HG03045 (cell line): Measurements from ENCODE around the gene THBS1.

Source experiments
- ATAC-seq: cut with Tn5 transposase; IDR thresholded peaks from one replicate; pipeline ENCODE4 v1.9.1; 2021; ENCODE audit warnings: mild to moderate bottlenecking, moderate library complexity; ENCODE audit not compliant: unreplicated experiment

The THBS1 gene

DNA sequence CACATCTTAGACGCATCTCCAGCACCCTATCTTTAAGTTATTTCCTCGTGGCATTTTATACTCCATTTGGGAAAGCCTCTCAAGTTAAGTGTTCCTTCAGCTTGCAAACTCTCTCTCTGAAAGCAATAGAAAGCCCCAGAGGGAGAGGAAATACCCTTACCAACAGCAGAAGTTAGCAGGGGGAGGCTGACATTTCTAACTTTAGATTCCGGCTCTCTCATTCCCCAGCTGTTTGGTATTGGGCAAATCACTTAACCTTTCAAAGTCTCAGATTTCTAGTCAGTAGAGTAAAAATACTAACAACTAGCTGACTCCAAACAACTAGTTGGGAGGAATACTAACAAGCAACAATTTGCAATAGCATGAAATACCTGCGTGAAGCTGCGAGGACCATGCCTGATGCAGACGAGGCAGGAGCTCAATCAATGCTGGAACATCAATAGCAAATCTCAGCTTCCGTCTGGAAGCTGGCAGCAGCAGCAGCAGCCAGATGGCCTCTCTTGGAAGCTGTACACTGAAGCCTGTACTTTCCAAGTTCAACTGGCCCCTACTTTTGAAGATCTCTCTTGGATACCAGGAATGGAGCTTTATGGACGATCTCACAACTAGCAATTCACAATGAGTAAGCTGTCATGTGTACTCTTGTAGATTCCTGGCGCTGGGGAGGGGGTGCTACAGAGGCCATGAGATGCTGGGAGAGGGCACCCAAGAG, 47.8 kb downstream of the THBS1 start:
- ATAC-seq, result no peak

GRCh38 chr15:39629371-39629770, 48.5 kb downstream of the THBS1 start:
- ATAC-seq, result no peak

DNA sequence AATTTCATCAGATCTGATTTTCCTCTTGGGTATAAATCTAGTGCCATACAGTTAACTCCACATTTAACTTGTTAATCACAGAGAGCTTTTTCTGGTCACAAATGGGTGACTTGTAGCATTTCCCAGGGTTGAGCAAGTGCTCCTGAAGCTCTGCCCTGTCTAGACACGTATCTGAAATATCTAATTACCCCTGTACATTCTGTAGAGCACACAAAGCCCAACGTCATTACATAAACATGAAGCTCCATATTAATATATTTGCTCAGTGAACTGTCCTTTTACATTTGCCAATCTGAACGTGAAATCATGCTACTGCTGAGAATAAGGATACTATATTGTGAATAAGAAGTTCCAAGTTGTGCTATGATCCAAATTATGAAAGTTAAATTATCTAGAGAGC, 49.0 kb downstream of the THBS1 start:
- ATAC-seq, result no peak

- no peak for ATAC-seq
These were observed 50.5 kb downstream of the THBS1 start for GRCh38 chr15:39631357-39631756.

DNA sequence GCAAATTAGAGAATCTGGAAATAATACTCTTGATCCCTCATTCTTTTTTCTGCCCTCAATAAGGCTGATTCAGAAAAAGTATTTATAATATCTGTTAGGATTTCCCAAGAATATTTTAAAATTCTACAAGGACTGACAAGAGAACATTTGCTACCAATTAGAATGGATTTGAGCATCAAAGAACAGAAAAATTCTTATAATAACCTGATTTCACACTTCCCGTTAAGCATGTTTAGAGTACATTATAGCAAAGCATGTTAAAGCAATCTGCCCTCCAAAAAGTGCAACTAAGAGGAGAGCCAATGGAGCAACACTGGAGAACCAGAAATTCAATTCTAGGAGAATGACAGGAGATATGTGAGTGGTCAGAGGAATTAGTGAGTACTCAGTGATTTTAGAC, 57.2 kb downstream of the THBS1 start:
- no peak for ATAC-seq

- ATAC-seq, result no peak
These were observed 58.2 kb downstream of the THBS1 start for GRCh38 chr15:39639037-39639436.

DNA sequence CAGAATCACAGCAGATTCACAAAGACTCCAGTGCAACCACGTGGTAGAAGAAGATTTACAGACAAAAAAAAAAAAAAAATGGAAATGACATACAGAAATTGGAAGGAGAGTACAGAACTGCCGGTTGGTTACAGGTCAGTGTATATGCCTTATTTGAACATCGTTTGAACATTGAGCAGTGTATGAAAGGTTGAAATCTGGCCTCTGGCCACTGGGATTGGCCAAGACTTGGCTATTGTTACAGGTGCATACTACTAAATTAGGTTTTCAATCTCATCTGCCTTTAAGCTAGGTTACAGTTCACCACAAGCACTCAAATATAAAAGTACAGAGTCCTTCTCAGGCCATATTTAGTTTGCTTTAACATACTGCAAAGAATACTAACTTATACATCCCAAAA, 59.8 kb downstream of the THBS1 start:
- no peak for ATAC-seq

DNA sequence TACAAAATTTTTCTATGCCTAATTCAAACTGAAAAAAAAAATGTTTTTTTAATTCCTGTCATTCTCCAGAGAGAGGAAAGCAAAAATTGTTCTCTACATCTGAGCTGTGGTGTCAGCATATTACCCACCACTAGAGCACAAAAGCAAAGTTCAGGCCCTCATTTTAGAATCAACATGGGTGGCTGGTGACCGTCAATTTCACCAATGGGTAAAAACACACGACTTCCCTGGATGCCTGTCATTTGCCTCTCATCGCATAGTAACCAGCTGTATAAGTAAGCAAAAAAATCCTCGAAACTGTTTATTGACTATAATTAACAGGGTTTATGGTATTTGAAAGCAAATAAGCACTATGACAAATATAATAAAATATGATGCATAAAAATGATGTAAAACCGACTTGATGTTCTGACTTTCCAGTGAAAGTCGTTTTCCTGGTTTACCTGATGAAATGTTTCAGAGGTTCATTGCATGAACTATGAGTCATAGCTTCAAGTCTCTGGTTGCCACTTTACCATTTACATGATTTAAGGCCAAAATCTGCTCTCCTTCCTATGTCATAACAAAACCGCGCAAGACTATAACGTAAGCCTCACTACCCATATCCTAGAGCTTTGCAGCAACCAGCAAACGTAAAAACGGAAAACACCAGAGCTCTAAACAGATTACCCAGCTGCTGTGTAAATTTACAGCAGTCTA, 60.5 kb downstream of the THBS1 start:
- ATAC-seq, result no peak

DNA sequence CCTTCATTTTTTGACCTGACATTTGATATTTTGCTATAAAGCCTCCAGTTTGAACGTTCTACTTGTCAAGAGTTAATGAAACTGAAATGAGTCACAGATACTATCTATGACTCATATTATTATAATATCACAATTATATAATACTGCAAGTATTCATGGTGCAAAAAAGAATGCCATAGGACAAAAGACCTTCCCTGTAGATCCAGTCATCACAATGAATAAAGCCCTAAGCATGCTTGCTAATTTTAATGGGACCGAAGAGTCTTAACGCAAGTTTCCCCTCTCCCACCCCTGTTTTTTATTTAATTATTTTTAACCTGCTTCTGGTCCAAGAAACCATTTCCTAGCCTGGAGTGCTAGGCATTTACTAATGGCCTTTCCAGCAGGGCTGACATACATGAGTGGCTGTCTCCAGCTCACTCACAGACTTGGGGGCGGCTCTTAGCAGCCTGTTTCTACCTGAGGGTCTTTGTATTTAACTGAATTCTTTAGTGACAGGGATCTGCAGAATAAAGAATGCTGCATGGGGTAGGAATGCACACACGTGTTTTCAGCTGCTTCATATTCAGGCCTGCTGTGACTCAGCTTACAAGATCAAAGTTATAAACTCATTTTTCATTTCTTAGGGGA, 61.2 kb downstream of the THBS1 start:
- no peak for ATAC-seq

DNA sequence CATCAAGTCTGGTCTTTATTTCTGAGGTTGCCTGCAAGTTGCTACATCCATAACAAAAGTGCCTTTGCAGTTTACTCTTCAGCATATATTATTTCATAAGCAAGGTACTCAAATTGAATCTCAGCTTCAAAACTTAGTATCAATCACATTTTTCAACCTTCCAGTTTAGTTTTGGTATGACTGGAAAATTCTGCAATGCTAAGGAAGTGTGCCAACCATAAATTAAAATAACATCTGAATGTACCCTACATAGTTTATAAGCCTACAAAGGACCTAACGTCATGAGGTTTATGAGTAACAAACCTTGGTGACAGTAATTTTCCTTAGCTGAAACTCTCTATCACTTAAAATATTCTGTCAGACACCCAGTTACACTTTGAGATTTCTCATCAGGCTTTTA, 62.8 kb downstream of the THBS1 start:
- ATAC-seq, result no peak

DNA sequence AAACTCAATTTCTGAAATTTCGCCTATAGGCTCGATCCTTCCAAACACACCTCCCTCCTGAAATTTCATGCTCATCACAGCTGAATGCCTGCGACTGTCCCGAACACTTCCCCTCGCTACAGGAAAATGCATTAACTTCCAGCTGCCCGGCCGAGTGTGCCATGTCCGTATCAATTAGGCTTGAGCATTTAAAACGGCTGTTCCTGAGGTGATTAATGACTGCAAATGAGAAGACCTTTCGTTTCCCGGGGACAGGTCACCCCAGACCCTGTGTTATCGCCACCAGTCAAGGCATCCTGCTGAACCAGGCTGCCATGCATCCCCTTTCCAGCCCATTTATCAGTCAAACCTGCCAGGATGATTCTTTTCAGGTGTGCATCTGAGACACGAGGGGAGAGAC, 63.3 kb downstream of the THBS1 start:
- no peak for ATAC-seq

GRCh38 chr15:39645138-39645975, 64.5 kb downstream of the THBS1 start:
- no peak for ATAC-seq

GRCh38 chr15:39645976-39646257, 65.0 kb downstream of the THBS1 start:
- ATAC-seq, result no peak

DNA sequence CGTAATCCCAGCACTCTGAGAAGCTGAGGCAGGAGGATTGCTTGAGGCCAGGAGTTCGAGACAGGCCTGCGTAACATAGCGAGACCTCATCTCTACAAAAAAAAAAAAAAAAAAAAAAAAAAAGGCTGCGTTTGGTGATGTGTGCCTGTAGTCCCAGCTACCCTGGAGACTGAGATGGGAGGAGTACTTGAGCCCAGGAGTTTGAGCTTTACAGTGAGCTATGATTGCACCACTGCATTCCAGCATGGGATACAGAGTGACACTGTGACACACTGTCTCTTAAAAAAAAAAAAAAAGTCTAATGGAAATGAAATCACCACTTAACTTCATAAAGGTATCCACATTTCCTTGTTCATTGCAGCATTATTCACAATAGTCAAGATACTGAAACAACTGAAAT, 65.5 kb downstream of the THBS1 start:
- ATAC-seq, result no peak
